ENCODE measurements around the gene GALR2. TPM values are rescaled to one million over a fixed set of nuclear protein-coding genes. Genes with fewer than 3 reads are reported as not detected.
"Not testable (repeated sequence)": the region's sequence is repeated elsewhere in the genome, so short reads cannot be mapped to it uniquely, and the experiment has no call there.

The GALR2 gene
- total RNA-seq, 1 donor from 2014 or later: not detected

DNA sequence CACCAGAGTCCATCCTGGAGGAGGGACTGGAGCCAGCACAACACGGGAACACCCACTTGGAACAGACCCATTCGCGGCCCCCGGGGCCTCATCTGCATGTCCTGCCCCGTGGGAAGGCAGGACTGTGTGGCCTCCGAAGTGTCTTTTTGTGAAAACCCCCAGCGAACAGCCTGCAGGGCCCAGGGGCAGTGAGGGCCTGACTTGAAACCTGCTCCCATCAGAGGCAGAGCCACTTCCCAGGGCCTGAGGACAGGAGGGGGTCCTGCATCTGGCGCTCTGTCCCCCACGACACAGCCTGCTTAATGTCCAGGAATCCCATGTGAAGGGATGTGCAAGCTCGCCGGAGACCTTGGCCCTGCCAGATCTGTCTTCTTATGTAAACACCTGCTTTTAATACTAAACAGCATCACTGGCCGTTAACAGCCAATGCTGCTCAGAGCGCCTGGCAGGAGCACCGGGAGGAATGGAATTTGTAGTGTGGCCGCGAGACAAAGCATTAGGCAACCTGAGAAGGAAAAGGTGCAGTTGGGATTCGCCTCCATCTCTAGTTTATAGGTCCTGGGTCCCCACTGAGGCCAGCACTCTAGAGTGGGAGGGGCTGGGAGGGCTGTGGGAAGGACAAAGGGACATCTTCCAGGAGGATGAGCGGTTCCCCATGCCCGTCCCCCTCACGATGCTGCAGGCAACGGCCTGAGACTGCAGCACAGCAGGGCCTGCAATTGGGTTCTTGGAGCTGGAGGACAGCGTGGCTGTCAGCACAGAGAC lies 37.9 kb upstream of the GALR2 start:
- Mint-ChIP-seq H3K36me3 (ENCODE audit: low read depth, unreplicated experiment) (peaks cover 32% of the 10 kb centered on the region), H3K9me3 (ENCODE audit: unreplicated experiment) (no peaks in the 10 kb centered on the region), H3K4me1 (ENCODE audit: unreplicated experiment) (peaks cover 4% of the 10 kb centered on the region), H3K27me3 (ENCODE audit: unreplicated experiment) (peaks cover 6% of the 10 kb centered on the region), H3K27ac (ENCODE audit: unreplicated experiment) (no peak overlapping the region), H3K4me3 (ENCODE audit: unreplicated experiment) (no peak overlapping the region)
- no peak for TF ChIP-seq CTCF (IDR thresholded peaks at IDR 0.05; ENCODE audit: unreplicated experiment)
- no peak for DNase-seq (ENCODE audit: low spot score)

DNA sequence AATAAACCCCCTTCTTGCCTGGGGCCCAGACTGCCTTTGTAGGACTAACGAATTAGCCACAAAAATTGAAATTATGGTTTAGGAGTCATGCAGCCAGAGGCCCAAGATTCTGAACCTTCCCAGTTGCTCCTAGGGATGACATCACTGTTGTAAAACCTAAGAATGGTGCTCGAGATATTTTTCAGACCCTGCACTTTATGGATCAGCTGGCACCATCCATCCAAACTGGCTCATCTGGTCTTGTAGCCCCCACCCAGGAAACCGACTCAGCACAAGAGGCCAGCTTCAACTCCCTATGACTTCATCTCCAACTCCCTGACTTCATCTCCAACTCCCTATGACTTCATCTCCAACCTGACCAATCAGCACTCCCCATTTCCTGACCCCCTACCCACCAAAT lies 36.5 kb upstream of the GALR2 start:
- peaks cover 30% of the 10 kb centered on the region for H3K36me3 Mint-ChIP-seq (ENCODE audit: low read depth, unreplicated experiment)
- peaks cover 4% of the 10 kb centered on the region for H3K4me1 Mint-ChIP-seq (ENCODE audit: unreplicated experiment)
- H3K27ac Mint-ChIP-seq (ENCODE audit: unreplicated experiment): no peak overlapping the region
- peaks cover 6% of the 10 kb centered on the region for H3K27me3 Mint-ChIP-seq (ENCODE audit: unreplicated experiment)
- H3K4me3 Mint-ChIP-seq (ENCODE audit: unreplicated experiment): no peak overlapping the region
- no peaks in the 10 kb centered on the region for H3K9me3 Mint-ChIP-seq (ENCODE audit: unreplicated experiment)
- DNase-seq (ENCODE audit: low spot score): no peak
- TF ChIP-seq CTCF (IDR thresholded peaks at IDR 0.05; ENCODE audit: unreplicated experiment): no peak

DNA sequence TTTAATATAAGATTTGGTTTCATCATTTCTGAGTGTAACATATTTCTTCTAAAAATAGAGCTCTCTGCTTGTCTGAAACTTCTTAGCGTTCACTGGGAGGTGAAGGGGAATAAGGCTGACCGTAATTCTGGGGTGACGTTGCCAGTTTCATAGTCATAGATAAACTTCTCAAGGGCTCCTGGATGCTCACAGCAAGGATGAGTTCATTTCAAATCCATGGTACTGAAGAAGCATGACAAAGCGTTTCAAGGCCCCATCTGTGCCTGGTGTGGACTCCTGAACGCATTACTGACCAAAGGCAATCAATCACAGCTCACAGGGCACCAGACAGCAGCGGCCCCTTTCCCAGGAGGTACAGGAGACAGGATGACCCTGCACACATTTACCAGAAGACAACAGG lies 35.5 kb upstream of the GALR2 start:
- no peak for TF ChIP-seq CTCF (IDR thresholded peaks at IDR 0.05; ENCODE audit: unreplicated experiment)
- peaks cover 6% of the 10 kb centered on the region for H3K27me3 Mint-ChIP-seq (ENCODE audit: unreplicated experiment)
- peaks cover 41% of the 10 kb centered on the region for H3K36me3 Mint-ChIP-seq (ENCODE audit: low read depth, unreplicated experiment)
- H3K9me3 Mint-ChIP-seq (ENCODE audit: unreplicated experiment): no peaks in the 10 kb centered on the region
- DNase-seq (ENCODE audit: low spot score): no peak
- H3K4me1 Mint-ChIP-seq (ENCODE audit: unreplicated experiment): no peaks in the 10 kb centered on the region
- no peak overlapping the region for H3K27ac Mint-ChIP-seq (ENCODE audit: unreplicated experiment)
- H3K4me3 Mint-ChIP-seq (ENCODE audit: unreplicated experiment): no peak overlapping the region

DNA sequence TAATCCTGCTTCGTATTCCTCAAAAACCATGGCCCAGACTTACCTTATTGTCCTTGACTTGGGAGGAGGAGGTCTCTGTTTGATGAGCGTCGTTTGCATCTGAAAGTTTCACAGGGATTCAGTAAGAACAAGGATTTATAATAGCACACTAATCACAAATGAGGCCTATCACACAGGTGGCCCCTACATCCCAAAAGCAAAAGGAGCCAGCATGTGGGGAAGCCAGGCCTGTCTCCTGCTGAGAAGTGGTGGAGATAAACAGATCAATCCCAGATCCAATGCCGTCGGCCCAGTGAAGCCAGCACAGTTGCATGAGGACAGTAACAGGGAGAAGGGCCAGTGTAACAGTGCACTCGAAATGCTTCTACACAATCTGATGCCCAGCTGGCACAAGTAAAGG lies 34.2 kb upstream of the GALR2 start:
- no peak for DNase-seq (ENCODE audit: low spot score)
- Mint-ChIP-seq H3K27me3 (ENCODE audit: unreplicated experiment) (peaks cover 6% of the 10 kb centered on the region), H3K36me3 (ENCODE audit: low read depth, unreplicated experiment) (peaks cover 51% of the 10 kb centered on the region), H3K9me3 (ENCODE audit: unreplicated experiment) (no peaks in the 10 kb centered on the region), H3K4me3 (ENCODE audit: unreplicated experiment) (no peak overlapping the region), H3K27ac (ENCODE audit: unreplicated experiment) (no peak overlapping the region), H3K4me1 (ENCODE audit: unreplicated experiment) (no peaks in the 10 kb centered on the region)
- TF ChIP-seq CTCF (IDR thresholded peaks at IDR 0.05; ENCODE audit: unreplicated experiment): no peak

GRCh38 chr17:76042868-76043267 lies 31.7 kb upstream of the GALR2 start:
- not testable (repeated sequence) for H3K4me3 Mint-ChIP-seq (ENCODE audit: unreplicated experiment); DNase-seq (ENCODE audit: low spot score); H3K27ac Mint-ChIP-seq (ENCODE audit: unreplicated experiment)

DNA sequence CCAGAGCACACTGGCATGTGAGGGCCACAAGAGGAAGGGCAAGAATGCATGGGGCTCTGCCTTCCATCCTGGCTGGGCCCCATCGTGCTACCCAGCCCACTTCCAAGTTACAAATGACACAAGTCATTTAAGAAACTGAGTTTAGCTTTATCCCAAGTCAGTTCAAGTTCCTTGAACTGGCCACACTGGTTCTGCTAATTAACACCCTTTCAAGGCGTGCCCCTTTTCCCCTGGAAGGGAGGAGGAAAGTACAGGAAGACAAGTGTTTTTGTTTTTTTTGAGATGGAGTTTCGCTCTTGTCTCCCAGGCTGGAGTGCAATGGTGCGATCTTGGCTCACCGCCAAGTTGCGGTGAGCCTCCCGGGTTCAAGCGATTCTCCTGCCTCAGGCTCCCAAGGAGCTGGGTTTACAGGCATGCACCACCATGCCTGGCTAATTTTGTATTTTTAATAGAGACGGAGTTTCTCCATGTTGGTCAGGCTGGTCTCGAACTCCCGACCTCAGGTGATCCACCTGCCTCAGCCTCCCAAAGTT lies 30.0 kb upstream of the GALR2 start:
- not testable (repeated sequence) for H3K4me1 Mint-ChIP-seq (ENCODE audit: unreplicated experiment); H3K4me3 Mint-ChIP-seq (ENCODE audit: unreplicated experiment); H3K9me3 Mint-ChIP-seq (ENCODE audit: unreplicated experiment); H3K27ac Mint-ChIP-seq (ENCODE audit: unreplicated experiment); DNase-seq (ENCODE audit: low spot score); H3K27me3 Mint-ChIP-seq (ENCODE audit: unreplicated experiment)
- peaks cover 64% of the 10 kb centered on the region for H3K36me3 Mint-ChIP-seq (ENCODE audit: low read depth, unreplicated experiment)

More at GRCh38 chr17:76042868-76043267, 31.7 kb upstream of the GALR2 start:
- H3K4me1 Mint-ChIP-seq (ENCODE audit: unreplicated experiment); H3K27me3 Mint-ChIP-seq (ENCODE audit: unreplicated experiment); H3K9me3 Mint-ChIP-seq (ENCODE audit: unreplicated experiment): not testable (repeated sequence)
- H3K36me3 Mint-ChIP-seq (ENCODE audit: low read depth, unreplicated experiment): peaks cover 63% of the 10 kb centered on the region

Data from endothelial cell (in vitro differentiated cells).